Activated naive CD8-positive, alpha-beta T cell (primary cell): ENCODE data around the gene SERPINE1.
A peak's percentile ranks its signal among the peaks of the same experiment; 100 is the strongest.

Experiments used
- H3K27ac Mint-ChIP-seq: one replicate; pipeline ENCODE4 v1.8.0; 2021; ENCODE audit warnings: mixed read lengths
- H3K27me3 Mint-ChIP-seq: one replicate; pipeline ENCODE4 v1.8.0; 2021; ENCODE audit warnings: mixed read lengths
- H3K36me3 Mint-ChIP-seq: one replicate; pipeline ENCODE4 v1.8.0; 2021; ENCODE audit warnings: mixed read lengths
- H3K4me1 Mint-ChIP-seq: one replicate; pipeline ENCODE4 v1.8.0; 2021; ENCODE audit warnings: low read depth, mixed read lengths
- H3K4me3 Mint-ChIP-seq: one replicate; pipeline ENCODE4 v1.8.0; 2021; ENCODE audit warnings: mild to moderate bottlenecking, mixed read lengths
- H3K9me3 Mint-ChIP-seq: one replicate; pipeline ENCODE4 v1.8.0; 2021; ENCODE audit warnings: low read depth, mixed read lengths

The SERPINE1 gene

GRCh38 chr7:101153969-101154692 is 27.2 kb downstream of the SERPINE1 start, which contains the start of gene AP1S1:
TSS of gene AP1S1 (plus strand) at chr7:101154476. CDS start at chr7:101154515, 39 bp downstream.
- Mint-ChIP-seq H3K4me1 (peaks cover 10% of the 10 kb centered on the region), H3K9me3 (no peaks in the 10 kb centered on the region), H3K4me3 (peak within 1 kb of the TSS; percentile 84), H3K36me3 (peaks cover 4% of the 10 kb centered on the region), H3K27ac (no peak within 1 kb of the TSS), H3K27me3 (peaks cover 6% of the 10 kb centered on the region)

- Mint-ChIP-seq H3K4me3 (peak overlapping the region; percentile 81), H3K36me3 (peaks cover 4% of the 10 kb centered on the region), H3K27ac (no peak overlapping the region), H3K9me3 (no peaks in the 10 kb centered on the region), H3K4me1 (peaks cover 10% of the 10 kb centered on the region), H3K27me3 (peaks cover 2% of the 10 kb centered on the region)
Measured at GRCh38 chr7:101154693-101155102, 27.8 kb downstream of the SERPINE1 start.

GRCh38 chr7:101155303-101155702 is 28.4 kb downstream of the SERPINE1 start:
- Mint-ChIP-seq H3K4me1 (peaks cover 10% of the 10 kb centered on the region), H3K4me3 (peak overlapping the region; percentile 81), H3K27me3 (no peaks in the 10 kb centered on the region), H3K36me3 (peaks cover 4% of the 10 kb centered on the region), H3K27ac (no peak overlapping the region), H3K9me3 (no peaks in the 10 kb centered on the region)

- Mint-ChIP-seq H3K4me1 (peaks cover 10% of the 10 kb centered on the region), H3K36me3 (peaks cover 4% of the 10 kb centered on the region), H3K27ac (no peak overlapping the region), H3K4me3 (no peak overlapping the region), H3K9me3 (no peaks in the 10 kb centered on the region), H3K27me3 (no peaks in the 10 kb centered on the region)
Measured at GRCh38 chr7:101156277-101156676, 29.4 kb downstream of the SERPINE1 start.

GRCh38 chr7:101156866-101157589 is 30.1 kb downstream of the SERPINE1 start:
- Mint-ChIP-seq H3K9me3 (no peaks in the 10 kb centered on the region), H3K4me1 (peaks cover 10% of the 10 kb centered on the region), H3K27me3 (no peaks in the 10 kb centered on the region), H3K4me3 (peak overlapping the region; percentile 23), H3K27ac (no peak overlapping the region), H3K36me3 (peaks cover 4% of the 10 kb centered on the region)

GRCh38 chr7:101159696-101160674 is 33.1 kb downstream of the SERPINE1 start:
- H3K4me3 Mint-ChIP-seq, result no peak overlapping the region
- no peak overlapping the region for H3K27ac Mint-ChIP-seq
- no peaks in the 10 kb centered on the region for H3K27me3 Mint-ChIP-seq

GRCh38 chr7:101160910-101161309 is 34.0 kb downstream of the SERPINE1 start:
- no peaks in the 10 kb centered on the region for H3K9me3 Mint-ChIP-seq
- peaks cover 17% of the 10 kb centered on the region for H3K4me1 Mint-ChIP-seq
- H3K27me3 Mint-ChIP-seq, result peaks cover 3% of the 10 kb centered on the region
- no peak overlapping the region for H3K4me3 Mint-ChIP-seq
- no peak overlapping the region for H3K27ac Mint-ChIP-seq
- peaks cover 4% of the 10 kb centered on the region for H3K36me3 Mint-ChIP-seq

More at GRCh38 chr7:101159696-101160674, 33.1 kb downstream of the SERPINE1 start:
- peaks cover 4% of the 10 kb centered on the region for H3K36me3 Mint-ChIP-seq
- no peaks in the 10 kb centered on the region for H3K9me3 Mint-ChIP-seq
- H3K4me1 Mint-ChIP-seq, result peaks cover 14% of the 10 kb centered on the region

GRCh38 chr7:101161692-101162471 is 35.0 kb downstream of the SERPINE1 start:
- no peak overlapping the region for H3K27ac Mint-ChIP-seq
- H3K4me3 Mint-ChIP-seq, result peak overlapping the region; percentile 79
- H3K27me3 Mint-ChIP-seq, result peaks cover 7% of the 10 kb centered on the region
- H3K36me3 Mint-ChIP-seq, result peaks cover 4% of the 10 kb centered on the region
- no peaks in the 10 kb centered on the region for H3K9me3 Mint-ChIP-seq
- H3K4me1 Mint-ChIP-seq, result peaks cover 23% of the 10 kb centered on the region

GRCh38 chr7:101162551-101163278 is 35.8 kb downstream of the SERPINE1 start:
- peak overlapping the region; percentile 79 for H3K4me3 Mint-ChIP-seq

GRCh38 chr7:101163279-101164070 is 36.6 kb downstream of the SERPINE1 start:
- peak overlapping the region; percentile 67 for H3K4me3 Mint-ChIP-seq
- peaks cover 32% of the 10 kb centered on the region for H3K4me1 Mint-ChIP-seq
- peaks cover 16% of the 10 kb centered on the region for H3K27me3 Mint-ChIP-seq
- no peaks in the 10 kb centered on the region for H3K36me3 Mint-ChIP-seq
- H3K9me3 Mint-ChIP-seq, result no peaks in the 10 kb centered on the region
- no peak overlapping the region for H3K27ac Mint-ChIP-seq

More at GRCh38 chr7:101162551-101163278, 35.8 kb downstream of the SERPINE1 start:
- Mint-ChIP-seq H3K27ac (no peak overlapping the region), H3K9me3 (no peaks in the 10 kb centered on the region), H3K27me3 (peaks cover 13% of the 10 kb centered on the region), H3K4me1 (peaks cover 28% of the 10 kb centered on the region), H3K36me3 (peaks cover 4% of the 10 kb centered on the region)

GRCh38 chr7:101164071-101164840 is 37.4 kb downstream of the SERPINE1 start:
- peaks cover 20% of the 10 kb centered on the region for H3K27me3 Mint-ChIP-seq
- no peaks in the 10 kb centered on the region for H3K9me3 Mint-ChIP-seq
- H3K4me3 Mint-ChIP-seq, result peak overlapping the region; percentile 81
- peaks cover 39% of the 10 kb centered on the region for H3K4me1 Mint-ChIP-seq
- H3K36me3 Mint-ChIP-seq, result no peaks in the 10 kb centered on the region
- H3K27ac Mint-ChIP-seq, result no peak overlapping the region
